HepG2 (cell line): ENCODE data around the gene LSMEM2. TPM values are rescaled to one million over a fixed set of nuclear protein-coding genes. Genes with fewer than 3 reads are reported as not detected.

ENCODE experiments used
- BCLAF1 ChIP-seq: fragments of 450-650 bp; IDR thresholded peaks from 2 replicates; pipeline ENCODE4 v1.6.1; 2017; ENCODE audit warnings: mild to moderate bottlenecking
- FUBP1 ChIP-seq: sonication (generic); formaldehyde crosslinking; IDR thresholded peaks from 2 replicates; pipeline ENCODE4 v1.5.1; 2020; ENCODE audit warnings: missing genetic modification reagents, mild to moderate bottlenecking, borderline replicate concordance
- JUN ChIP-seq: sonication (generic); formaldehyde crosslinking; IDR thresholded peaks from 2 replicates; pipeline ENCODE4 v1.4.0; 2020; ENCODE audit warnings: mild to moderate bottlenecking, missing genetic modification reagents
- KDM4B ChIP-seq: sonication (generic); formaldehyde crosslinking; IDR thresholded peaks from 2 replicates; pipeline ENCODE4 v1.4.0; 2020; ENCODE audit warnings: missing genetic modification reagents
- KMT2B ChIP-seq: IDR thresholded peaks from 2 replicates; pipeline ENCODE4 v1.6.1; 2016; ENCODE audit warnings: missing genetic modification reagents, missing compliant biosample characterization
- MAFF ChIP-seq: IDR thresholded peaks from 2 replicates; pipeline ENCODE4 v1.6.1; 2011; ENCODE audit warnings: low read depth, low read length, improper control_type of control experiment
- NR1H2 ChIP-seq: sonication (generic); formaldehyde crosslinking; IDR thresholded peaks from 2 replicates; pipeline ENCODE4 v1.8.1; 2022; ENCODE audit warnings: low read depth, missing genetic modification reagents, borderline replicate concordance
- PAX8 ChIP-seq: sonication (generic); formaldehyde crosslinking; IDR thresholded peaks from 2 replicates; pipeline ENCODE4 v1.8.0; 2022; ENCODE audit warnings: mild to moderate bottlenecking, missing genetic modification reagents, borderline replicate concordance
- POLR2G ChIP-seq: fragments of 200-400 bp; formaldehyde crosslinking; IDR thresholded peaks from 2 replicates; pipeline ENCODE4 v1.6.1; 2018; ENCODE audit warnings: mild to moderate bottlenecking, low read depth, low read length, moderate library complexity
- RAD21 ChIP-seq: fragments of 450-650 bp; formaldehyde crosslinking; IDR thresholded peaks from 2 replicates; pipeline ENCODE4 v1.5.0; 2020; ENCODE audit warnings: mild to moderate bottlenecking
- TOPORS ChIP-seq: sonication (generic); formaldehyde crosslinking; IDR thresholded peaks from 2 replicates; pipeline ENCODE4 v1.8.0; 2023; ENCODE audit warnings: mild to moderate bottlenecking, missing genetic modification reagents
- ZBTB20 ChIP-seq: sonication (generic); formaldehyde crosslinking; IDR thresholded peaks from 2 replicates; pipeline ENCODE4 v1.8.1; 2023; ENCODE audit warnings: missing genetic modification reagents, low read depth, mild to moderate bottlenecking, borderline replicate concordance
- ZBTB26 ChIP-seq: IDR thresholded peaks from 2 replicates; pipeline ENCODE4 v1.6.1; 2016; ENCODE audit warnings: missing compliant biosample characterization, missing genetic modification reagents, borderline replicate concordance
- ZFP36 ChIP-seq: fragments of 150-350 bp; IDR thresholded peaks from 2 replicates; pipeline ENCODE4 v1.6.1; 2018; ENCODE audit warnings: borderline replicate concordance, low read length, low read depth; ENCODE audit not compliant: partially characterized antibody
- ZNF367 ChIP-seq: sonication (generic); formaldehyde crosslinking; IDR thresholded peaks from 2 replicates; pipeline ENCODE4 v1.4.0; 2020; ENCODE audit warnings: missing genetic modification reagents, borderline replicate concordance
- ZNF503 ChIP-seq: sonication (generic); formaldehyde crosslinking; IDR thresholded peaks from 2 replicates; pipeline ENCODE4 v1.4.0; 2020; ENCODE audit warnings: missing genetic modification reagents
- ZNF543 ChIP-seq: sonication (generic); formaldehyde crosslinking; IDR thresholded peaks from 2 replicates; pipeline ENCODE4 v1.4.0; 2020; ENCODE audit warnings: mild to moderate bottlenecking, missing genetic modification reagents
- ZSCAN29 ChIP-seq: sonication (generic); formaldehyde crosslinking; conservative IDR thresholded peaks from 2 replicates; pipeline ENCODE4 v1.4.0; 2020; ENCODE audit warnings: mild to moderate bottlenecking, missing genetic modification reagents
- ZUFSP ChIP-seq: sonication (generic); formaldehyde crosslinking; IDR thresholded peaks from 2 replicates; pipeline ENCODE4 v1.9.0; 2021; ENCODE audit warnings: missing genetic modification reagents, mild to moderate bottlenecking, borderline replicate concordance
- polyA plus RNA-seq, 8 experiments: library from polyadenylated mRNA; depleted of rRNA in 3 of 8; stranded (reverse) in 7 of 8; unstranded in 1 of 8; fragments of >200 nt; fragmentation: Illumina TruSeq in 4 of 8; extraction: Trizol in 4 of 8; gene quantifications; 2 replicates each; pipeline versions ENCODE4 v1.2.1 to v1.2.3, GENCODE V29; 2011 to 2016; ENCODE audit warnings: low read depth in 4 of 8, missing spikeins in 1 of 8, mixed read lengths in 1 of 8; ENCODE audit not compliant: insufficient read depth in 1 of 8
- total RNA-seq, 5 experiments: library from RNA; depleted of rRNA; stranded (reverse); fragments of >200 nt; fragmentation: Illumina TruSeq; extraction: Trizol; gene quantifications; 2 replicates each; pipeline ENCODE4 v1.2.3, GENCODE V29; 2016; ENCODE audit warnings: low read depth in 1 of 5

Gene LSMEM2
- total and polyA plus RNA-seq, 2 of the 13 experiments (the other 11 are each of a cell fraction or from before 2014, with no cell fraction given), result 0.07 to 0.41 TPM

GRCh38 chr3:50298836-50299637 is 20.1 kb downstream of the LSMEM2 start, which contains the start of the genes HYAL3 and NAA80 (continued):
- TF ChIP-seq ZFP36 (no peak), ZNF543 (CRISPR knock-in tag) (no peak), KMT2B (CRISPR knock-in tag) (peak; percentile 65; the same call in 1 of the 2 replicates), ZBTB26 (CRISPR knock-in tag) (peak; percentile 38), ZNF367 (no peak), PAX8 (no peak), TOPORS (no peak), POLR2G (peak; percentile 91), ZNF503 (CRISPR knock-in tag) (0 out of 2 replicates have a peak, but pooled peaks have one; percentile 61), RAD21 (CRISPR knock-in tag) (peak; percentile 67; the same call in 1 of the 2 replicates), BCLAF1 (no peak), KDM4B (CRISPR knock-in tag) (no peak), ZBTB20 (CRISPR knock-in tag) (0 out of 2 replicates have a peak, but pooled peaks have one; percentile 49), MAFF (no peak), NR1H2 (0 out of 2 replicates have a peak, but pooled peaks have one; percentile 60), ZSCAN29 (CRISPR knock-in tag) (no peak), FUBP1 (no peak), JUN (CRISPR knock-in tag) (no peak), ZUFSP (CRISPR knock-in tag) (no peak)
